Esophagus squamous epithelium (tissue), 5 donors: ENCODE measurements around the gene WASL. TPM values are rescaled to one million over a fixed set of nuclear protein-coding genes. Genes with fewer than 3 reads are reported as not detected.

Experiments used
- DNase-seq: peaks from one replicate; lab custom pipeline; 2025; lab: John Stamatoyannopoulos, UW
- H3K27ac ChIP-seq, 4 donors: fragments of 200-600 bp; sonication (generic); one replicate each; pipeline ENCODE4 v1.5.1; 2016 to 2019; ENCODE audit warnings: mild to moderate bottlenecking in 1 of 4
- H3K27me3 ChIP-seq, 4 donors: fragments of 200-600 bp; sonication (generic); 1 replicate in 3 of 4; 2 replicates in 1 of 4; pipeline versions ENCODE4 v1.5.1 to v1.6.0; 2017 to 2021; ENCODE audit warnings: antibody characterized with exemption in 1 of 4
- H3K36me3 ChIP-seq, 3 donors: fragments of 200-600 bp; sonication (generic); one replicate each; pipeline ENCODE4 v1.5.1; 2016 to 2019
- H3K4me1 ChIP-seq, 3 donors: fragments of 200-600 bp; sonication (generic); one replicate each; pipeline ENCODE4 v1.5.1; 2017 to 2019
- H3K4me3 ChIP-seq, 4 donors: fragments of 200-600 bp; sonication (generic); 1 replicate in 3 of 4; 2 replicates in 1 of 4; pipeline ENCODE4 v1.5.1; 2016 to 2019; ENCODE audit warnings: mild to moderate bottlenecking in 2 of 4, moderate library complexity in 1 of 4
- H3K9me3 ChIP-seq, 3 donors: fragments of 200-600 bp; sonication (generic); one replicate each; pipeline ENCODE4 v1.5.1; 2016 to 2019
- CTCF ChIP-seq, 6 experiments: fragments of 450-650 bp in 4 of 6; fragments of 200-600 bp in 2 of 6; sonication (generic) in 2 of 6; IDR thresholded peaks; one replicate each; pipeline ENCODE4 v1.5.1; 2016 to 2019; ENCODE audit warnings: antibody characterized with exemption in 6 of 6, mild to moderate bottlenecking in 4 of 6, moderate library complexity in 4 of 6
- POLR2A ChIP-seq, 4 donors: fragments of 450-650 bp; IDR thresholded peaks; one replicate each; pipeline ENCODE4 v1.6.1; 2017; ENCODE audit warnings: antibody characterized with exemption in 4 of 4, mild to moderate bottlenecking in 4 of 4, moderate library complexity in 3 of 4
- WGBS, 2 donors: methylation state at CpG; one replicate each; pipeline ENCODE4 v1.1.5; 2018; 5-methylcytosine and 5-hydroxymethylcytosine counted together
- intact Hi-C: fragments of 100-400 bp; cut with DNase I; formaldehyde crosslinking; loops from one replicate; pipeline ENCODE4 v1.15.0; 2022
- total RNA-seq, 4 donors: library from RNA; depleted of rRNA; stranded (reverse); fragments of >200 nt; gene quantifications; one replicate each; pipeline ENCODE4 v1.1.0, GENCODE V29; 2016
- donor health status: DM: yes; HTN: yes; CAD: no.

The WASL gene
- total RNA-seq, 4 donors from 2014 or later = 26.0 to 34.6 (median 31.3) TPM

- Histone ChIP-seq H3K36me3 (no peaks in the 10 kb centered on the region), H3K4me1 (peaks cover 0 to 3% (median 0%) of the 10 kb centered on the region in 3 donors), H3K9me3 (no peaks in the 10 kb centered on the region), H3K27ac (no peak overlapping the region), H3K27me3 (peaks cover 0 to 42% (median 0%) of the 10 kb centered on the region in 4 donors), H3K4me3 (no peak overlapping the region)
- TF ChIP-seq POLR2A (IDR thresholded peaks at IDR 0.05) (no peak), CTCF (IDR thresholded peaks at IDR 0.05) (no peak)
- intact Hi-C loops = no loop called here
- DNase-seq = no peak
- 100% methylated on average over 1 of the region's 1 CpG for WGBS, 2 donors
Measured at GRCh38 chr7:123665896-123666295, 82.9 kb downstream of the WASL start.

GRCh38 chr7:123665157-123665556 is 83.6 kb downstream of the WASL start:
- H3K27ac ChIP-seq = no peak overlapping the region
- H3K27me3 ChIP-seq = peaks cover 0 to 49% (median 0%) of the 10 kb centered on the region in 4 donors
- intact Hi-C loops = no loop called here
- H3K9me3 ChIP-seq = no peaks in the 10 kb centered on the region
- WGBS, 2 donors = 33 to 54% methylated on average over 2 of the region's 2 CpGs
- no peaks in the 10 kb centered on the region for H3K36me3 ChIP-seq
- H3K4me1 ChIP-seq = peaks cover 0 to 3% (median 0%) of the 10 kb centered on the region in 3 donors
- H3K4me3 ChIP-seq = no peak overlapping the region
- no peak for DNase-seq
- TF ChIP-seq CTCF (IDR thresholded peaks at IDR 0.05) = no peak
- TF ChIP-seq POLR2A (IDR thresholded peaks at IDR 0.05) = no peak

GRCh38 chr7:123663200-123663599 is 85.6 kb downstream of the WASL start:
- TF ChIP-seq CTCF (IDR thresholded peaks at IDR 0.05) (no peak), POLR2A (IDR thresholded peaks at IDR 0.05) (no peak)
- Histone ChIP-seq H3K27me3 (peaks cover 0 to 68% (median 0%) of the 10 kb centered on the region in 4 donors), H3K9me3 (no peaks in the 10 kb centered on the region), H3K4me1 (peaks cover 0 to 3% (median 0%) of the 10 kb centered on the region in 3 donors), H3K27ac (no peak overlapping the region), H3K36me3 (no peaks in the 10 kb centered on the region), H3K4me3 (no peak overlapping the region)
- 88 to 91% methylated on average over 6 of the region's 6 CpGs for WGBS, 2 donors
- intact Hi-C loops = no loop called here
- no peak for DNase-seq

DNA sequence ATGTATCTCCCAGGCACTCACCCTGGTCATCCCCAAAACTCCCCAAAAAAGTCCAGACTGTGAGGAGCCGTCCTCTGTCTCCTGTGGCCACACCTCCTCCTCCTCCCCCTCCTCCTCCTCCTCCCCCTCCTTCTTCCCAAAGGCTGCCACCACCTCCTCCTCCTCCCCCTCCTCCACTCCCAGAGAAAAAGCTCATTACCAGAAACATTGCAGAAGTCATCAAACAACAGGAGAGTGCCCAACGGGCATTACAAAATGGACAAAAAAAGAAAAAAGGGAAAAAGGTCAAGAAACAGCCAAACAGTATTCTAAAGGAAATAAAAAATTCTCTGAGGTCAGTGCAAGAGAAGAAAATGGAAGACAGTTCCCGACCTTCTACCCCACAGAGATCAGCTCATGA is 86.0 kb downstream of the WASL start:
- Histone ChIP-seq H3K27me3 (peaks cover 0 to 72% (median 0%) of the 10 kb centered on the region in 4 donors), H3K9me3 (no peaks in the 10 kb centered on the region), H3K4me1 (peaks cover 0 to 3% (median 0%) of the 10 kb centered on the region in 3 donors), H3K4me3 (no peak overlapping the region), H3K27ac (no peak overlapping the region), H3K36me3 (no peaks in the 10 kb centered on the region)
- no peak for DNase-seq
- no peak for TF ChIP-seq CTCF (IDR thresholded peaks at IDR 0.05)
- TF ChIP-seq POLR2A (IDR thresholded peaks at IDR 0.05) = no peak
- 40 to 45% methylated on average over 2 to 3 of the region's 3 CpGs for WGBS, 2 donors
- intact Hi-C loops = no loop called here

DNA sequence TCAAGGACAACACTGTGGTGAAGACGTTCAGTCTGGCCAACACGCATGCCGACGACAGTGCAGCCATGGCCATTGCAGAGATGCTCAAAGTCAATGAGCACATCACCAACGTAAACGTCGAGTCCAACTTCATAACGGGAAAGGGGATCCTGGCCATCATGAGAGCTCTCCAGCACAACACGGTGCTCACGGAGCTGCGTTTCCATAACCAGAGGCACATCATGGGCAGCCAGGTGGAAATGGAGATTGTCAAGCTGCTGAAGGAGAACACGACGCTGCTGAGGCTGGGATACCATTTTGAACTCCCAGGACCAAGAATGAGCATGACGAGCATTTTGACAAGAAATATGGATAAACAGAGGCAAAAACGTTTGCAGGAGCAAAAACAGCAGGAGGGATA is 86.5 kb downstream of the WASL start:
- no peak for TF ChIP-seq CTCF (IDR thresholded peaks at IDR 0.05)
- TF ChIP-seq POLR2A (IDR thresholded peaks at IDR 0.05) = no peak
- H3K4me3 ChIP-seq = no peak overlapping the region
- H3K36me3 ChIP-seq = no peaks in the 10 kb centered on the region
- no peaks in the 10 kb centered on the region for H3K9me3 ChIP-seq
- no peak for DNase-seq
- intact Hi-C loops = no loop called here
- H3K4me1 ChIP-seq = peaks cover 0 to 3% (median 0%) of the 10 kb centered on the region in 3 donors
- 90 to 93% methylated on average over 14 of the region's 15 CpGs for WGBS, 2 donors
- peaks cover 0 to 72% (median 0%) of the 10 kb centered on the region in 4 donors for H3K27me3 ChIP-seq
- no peak overlapping the region for H3K27ac ChIP-seq
